Right atrium auricular region (tissue), 2 donors: ENCODE data around the gene EED. TPM values are rescaled to one million over a fixed set of nuclear protein-coding genes. Genes with fewer than 3 reads are reported as not detected.
"Not testable (repeated sequence)": the region's sequence is repeated elsewhere in the genome, so short reads cannot be mapped to it uniquely, and the experiment has no call there.

ENCODE experiments used
- DNase-seq: peaks from one replicate; pipeline ENCODE4 v3.0.0-alpha.2; 2019; ENCODE audit warnings: low spot score
- H3K27ac ChIP-seq, 2 donors: fragments of 200-600 bp; sonication (generic); 1 replicate in 1 of 2; 2 replicates in 1 of 2; pipeline ENCODE4 v1.5.1; 2016 to 2019
- H3K27me3 ChIP-seq, 2 donors: fragments of 200-600 bp; sonication (generic); one replicate each; pipeline versions ENCODE4 v1.5.1 to v1.6.0; 2017 to 2019
- H3K36me3 ChIP-seq: fragments of 200-600 bp; sonication (generic); one replicate; pipeline ENCODE4 v1.5.1; 2016
- H3K4me1 ChIP-seq, 2 donors: fragments of 200-600 bp; sonication (generic); one replicate each; pipeline versions ENCODE4 v1.5.1 to v1.6.0; 2017 to 2019
- H3K4me3 ChIP-seq, 2 donors: fragments of 200-600 bp; sonication (generic); 1 replicate in 1 of 2; 2 replicates in 1 of 2; pipeline ENCODE4 v1.5.1; 2017 to 2019; ENCODE audit warnings: mild to moderate bottlenecking in 1 of 2, moderate library complexity in 1 of 2
- H3K9me3 ChIP-seq, 2 donors: fragments of 200-600 bp; sonication (generic); one replicate each; pipeline ENCODE4 v1.5.1; 2019
- total RNA-seq, 2 donors: library from RNA; depleted of rRNA; stranded (reverse); fragments of >200 nt; gene quantifications; one replicate each; pipeline ENCODE4 v1.1.0, GENCODE V29; 2016
- TF ChIP-seq, protein P1 (sequence below), 2 donors: fragments of 200-600 bp; sonication (generic); IDR thresholded peaks; one replicate each; pipeline ENCODE4 v1.5.1; 2019; ENCODE audit warnings: antibody characterized with exemption in 2 of 2

The EED gene
- total RNA-seq, 2 donors from 2014 or later, result 8.2 to 8.3 TPM

DNA sequence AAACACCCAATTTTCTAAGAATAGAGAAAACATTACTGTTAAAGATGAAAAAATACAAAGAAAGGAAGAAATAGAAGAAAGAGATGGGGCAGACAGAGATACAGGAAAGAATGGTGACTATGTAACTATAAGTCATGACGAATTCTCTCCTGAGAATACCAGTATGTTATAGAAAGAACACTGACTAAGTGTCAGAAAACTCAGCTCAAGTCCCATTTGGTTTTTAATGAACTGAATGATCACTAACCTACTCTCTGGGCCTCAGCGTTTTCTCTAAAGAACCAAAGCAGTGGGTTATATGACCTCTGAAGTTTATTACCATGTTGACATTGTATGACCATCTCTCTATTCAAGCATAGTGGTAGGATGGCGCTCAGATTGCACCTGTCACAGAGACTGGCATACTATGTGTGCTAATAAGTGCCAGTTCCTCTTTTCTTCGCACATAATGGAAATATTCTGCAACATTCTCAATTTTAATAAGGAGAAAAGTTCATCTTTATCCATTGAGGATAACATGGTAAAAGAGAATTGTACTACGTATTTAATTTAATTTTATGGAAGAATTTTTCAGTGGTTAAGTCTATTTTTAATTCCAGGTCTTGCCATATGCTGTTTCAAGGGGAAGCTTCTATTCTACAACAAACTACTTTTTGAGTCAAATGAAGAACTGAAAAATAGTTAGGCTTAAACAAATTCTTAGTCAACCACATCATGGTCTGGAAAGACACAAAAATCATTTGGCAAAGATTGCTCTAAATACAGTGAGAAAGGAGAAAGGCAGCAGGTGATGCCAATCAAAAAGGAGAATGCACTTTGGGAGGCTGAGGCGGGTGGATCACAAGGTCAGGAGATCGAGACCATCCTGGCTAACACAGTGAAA lies 25.0 kb upstream of the EED start:
- TF ChIP-seq, protein P1, sequence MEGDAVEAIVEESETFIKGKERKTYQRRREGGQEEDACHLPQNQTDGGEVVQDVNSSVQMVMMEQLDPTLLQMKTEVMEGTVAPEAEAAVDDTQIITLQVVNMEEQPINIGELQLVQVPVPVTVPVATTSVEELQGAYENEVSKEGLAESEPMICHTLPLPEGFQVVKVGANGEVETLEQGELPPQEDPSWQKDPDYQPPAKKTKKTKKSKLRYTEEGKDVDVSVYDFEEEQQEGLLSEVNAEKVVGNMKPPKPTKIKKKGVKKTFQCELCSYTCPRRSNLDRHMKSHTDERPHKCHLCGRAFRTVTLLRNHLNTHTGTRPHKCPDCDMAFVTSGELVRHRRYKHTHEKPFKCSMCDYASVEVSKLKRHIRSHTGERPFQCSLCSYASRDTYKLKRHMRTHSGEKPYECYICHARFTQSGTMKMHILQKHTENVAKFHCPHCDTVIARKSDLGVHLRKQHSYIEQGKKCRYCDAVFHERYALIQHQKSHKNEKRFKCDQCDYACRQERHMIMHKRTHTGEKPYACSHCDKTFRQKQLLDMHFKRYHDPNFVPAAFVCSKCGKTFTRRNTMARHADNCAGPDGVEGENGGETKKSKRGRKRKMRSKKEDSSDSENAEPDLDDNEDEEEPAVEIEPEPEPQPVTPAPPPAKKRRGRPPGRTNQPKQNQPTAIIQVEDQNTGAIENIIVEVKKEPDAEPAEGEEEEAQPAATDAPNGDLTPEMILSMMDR (IDR thresholded peaks at IDR 0.05), result no peak
- no peaks in the 10 kb centered on the region for H3K27me3 ChIP-seq

GRCh38 chr11:86220653-86221052 lies 23.9 kb upstream of the EED start:
- H3K4me1 ChIP-seq, result peaks cover 0 to 8% of the 10 kb centered on the region in 2 donors
- no peak for DNase-seq
- TF ChIP-seq, protein P1 (IDR thresholded peaks at IDR 0.05), result no peak
- no peaks in the 10 kb centered on the region for H3K9me3 ChIP-seq
- no peaks in the 10 kb centered on the region for H3K27me3 ChIP-seq
- H3K4me3 ChIP-seq, result no peak overlapping the region
- H3K36me3 ChIP-seq, result no peaks in the 10 kb centered on the region
- no peak overlapping the region for H3K27ac ChIP-seq

More for the DNA sequence above, 25.0 kb upstream of the EED start:
- Histone ChIP-seq H3K27ac (no peak overlapping the region), H3K4me3 (no peak overlapping the region), H3K36me3 (no peaks in the 10 kb centered on the region), H3K4me1 (peaks cover 0 to 8% of the 10 kb centered on the region in 2 donors), H3K9me3 (no peaks in the 10 kb centered on the region)
- DNase-seq, result no peak

DNA sequence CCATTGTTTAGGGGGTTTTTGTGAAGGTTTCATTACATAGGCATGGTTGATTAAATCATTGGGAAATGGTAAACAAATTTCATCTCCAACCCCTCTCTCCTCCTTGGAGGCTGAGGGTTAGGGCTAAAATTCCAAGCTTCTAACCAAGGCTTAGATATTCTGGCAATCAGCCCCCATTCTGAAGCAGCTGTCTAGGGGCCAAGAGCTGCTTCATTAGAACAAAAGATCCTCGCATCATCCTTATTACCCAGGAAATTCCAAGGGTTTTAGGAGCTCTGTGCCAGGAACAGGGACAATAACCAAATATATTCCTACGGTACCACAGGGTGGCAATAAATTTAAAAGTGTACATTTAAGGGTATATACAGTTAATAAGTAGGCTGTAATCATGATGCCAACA lies 22.5 kb upstream of the EED start:
- Histone ChIP-seq H3K36me3 (no peaks in the 10 kb centered on the region), H3K27me3 (no peaks in the 10 kb centered on the region), H3K27ac (no peak overlapping the region), H3K9me3 (no peaks in the 10 kb centered on the region), H3K4me1 (peaks cover 0 to 8% of the 10 kb centered on the region in 2 donors), H3K4me3 (no peak overlapping the region)
- DNase-seq, result no peak
- TF ChIP-seq, protein P1 (IDR thresholded peaks at IDR 0.05), result no peak

DNA sequence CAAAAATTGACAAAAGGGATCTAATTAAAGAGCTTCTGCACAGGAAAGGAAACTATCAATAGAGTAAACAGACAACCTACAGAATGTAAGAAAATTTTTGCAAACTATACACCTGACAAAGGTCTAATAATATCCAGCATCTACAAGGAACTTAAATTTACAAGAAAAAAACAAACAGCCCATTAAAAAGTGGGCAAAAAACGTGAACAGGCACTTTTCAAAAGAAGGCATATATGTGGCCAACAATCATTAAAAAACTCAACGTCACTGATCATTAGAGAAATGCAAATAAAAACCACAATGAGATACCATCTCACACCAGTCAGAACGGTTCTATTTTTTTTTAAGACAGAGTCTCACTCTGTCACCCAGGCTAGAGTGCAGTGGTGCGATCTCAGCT lies 20.0 kb upstream of the EED start:
- H3K9me3 ChIP-seq, DNase-seq, H3K36me3 ChIP-seq, H3K27me3 ChIP-seq, H3K4me1 ChIP-seq, H3K4me3 ChIP-seq, H3K27ac ChIP-seq: not testable (repeated sequence)

- not testable (repeated sequence) for H3K4me3 ChIP-seq, H3K4me1 ChIP-seq, H3K27ac ChIP-seq, DNase-seq, H3K36me3 ChIP-seq, H3K27me3 ChIP-seq, H3K9me3 ChIP-seq
Measured at GRCh38 chr11:86225344-86225743, 19.2 kb upstream of the EED start.

- no peak for DNase-seq
- no peaks in the 10 kb centered on the region for H3K27me3 ChIP-seq
- TF ChIP-seq, protein P1 (IDR thresholded peaks at IDR 0.05), result no peak
- H3K4me3 ChIP-seq, result no peak overlapping the region
- no peaks in the 10 kb centered on the region for H3K4me1 ChIP-seq
- no peaks in the 10 kb centered on the region for H3K9me3 ChIP-seq
- no peaks in the 10 kb centered on the region for H3K36me3 ChIP-seq
- no peak overlapping the region for H3K27ac ChIP-seq
Measured at GRCh38 chr11:86228269-86229038, 16.1 kb upstream of the EED start.

DNA sequence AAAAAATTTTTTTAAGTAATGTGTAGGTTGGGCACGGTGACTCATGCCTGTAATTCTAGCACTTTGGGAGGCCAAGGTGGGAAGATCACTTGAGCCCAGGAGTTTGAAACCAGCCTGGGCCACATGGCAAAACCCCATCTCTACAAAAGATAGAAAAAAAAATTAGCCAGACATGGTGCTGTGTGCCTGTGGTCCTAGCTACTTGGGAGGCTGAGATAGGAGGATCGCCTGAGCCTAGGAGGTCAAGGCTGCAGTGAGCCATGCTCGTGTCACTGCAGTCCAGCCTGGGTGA lies 15.6 kb upstream of the EED start:
- DNase-seq, H3K4me3 ChIP-seq, H3K4me1 ChIP-seq, H3K9me3 ChIP-seq, H3K27me3 ChIP-seq, H3K36me3 ChIP-seq, H3K27ac ChIP-seq: not testable (repeated sequence)
